GM12873 (cell line): ENCODE results near the gene PRXL2A.

Experiments used
- TF ChIP-seq, protein P1 (sequence below): IDR thresholded peaks from 2 replicates; pipeline ENCODE4 v1.5.1; 2012; ENCODE audit warnings: low read depth, mild to moderate bottlenecking, moderate library complexity, low read length, control low read depth; ENCODE audit not compliant: insufficient read depth; ENCODE audit errors: missing control alignments

PRXL2A gene

DNA sequence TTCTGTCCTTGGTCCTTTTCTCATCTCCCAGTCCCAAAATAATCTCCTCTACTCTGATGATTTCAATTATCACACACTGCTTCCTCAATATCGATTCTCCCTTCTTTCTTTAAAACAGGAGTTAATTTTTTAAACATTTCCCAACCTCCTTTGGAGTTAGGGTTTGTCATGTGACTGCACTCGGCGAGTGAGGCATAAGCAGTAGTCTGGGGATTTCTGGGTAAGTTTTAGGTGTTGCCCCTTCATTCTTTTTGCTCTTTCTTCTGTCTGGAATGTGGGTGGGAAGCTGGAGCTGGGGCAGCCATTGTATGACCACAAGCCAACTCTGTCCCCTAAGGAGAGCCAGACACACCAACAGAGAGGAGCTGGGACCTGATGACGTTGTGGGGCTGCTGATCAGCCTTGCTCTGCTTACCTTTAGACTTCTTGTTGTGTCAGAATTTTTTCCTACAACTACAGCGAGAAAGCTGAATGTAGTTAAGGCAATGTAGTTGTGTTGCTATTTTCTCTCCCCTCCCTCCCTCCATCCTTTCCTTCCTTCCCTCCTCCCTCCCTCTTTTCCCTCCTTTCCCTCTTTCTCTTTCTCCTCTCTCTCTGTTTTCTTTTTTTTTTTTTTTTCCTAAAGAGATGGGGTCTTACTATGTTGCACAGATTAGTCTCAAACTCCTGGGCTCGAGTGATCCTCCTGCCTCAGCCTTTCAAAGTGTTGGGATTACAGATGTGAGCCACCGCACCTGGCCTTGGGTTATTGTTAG lies 39.3 kb downstream of the PRXL2A start:
- TF ChIP-seq, protein P1, sequence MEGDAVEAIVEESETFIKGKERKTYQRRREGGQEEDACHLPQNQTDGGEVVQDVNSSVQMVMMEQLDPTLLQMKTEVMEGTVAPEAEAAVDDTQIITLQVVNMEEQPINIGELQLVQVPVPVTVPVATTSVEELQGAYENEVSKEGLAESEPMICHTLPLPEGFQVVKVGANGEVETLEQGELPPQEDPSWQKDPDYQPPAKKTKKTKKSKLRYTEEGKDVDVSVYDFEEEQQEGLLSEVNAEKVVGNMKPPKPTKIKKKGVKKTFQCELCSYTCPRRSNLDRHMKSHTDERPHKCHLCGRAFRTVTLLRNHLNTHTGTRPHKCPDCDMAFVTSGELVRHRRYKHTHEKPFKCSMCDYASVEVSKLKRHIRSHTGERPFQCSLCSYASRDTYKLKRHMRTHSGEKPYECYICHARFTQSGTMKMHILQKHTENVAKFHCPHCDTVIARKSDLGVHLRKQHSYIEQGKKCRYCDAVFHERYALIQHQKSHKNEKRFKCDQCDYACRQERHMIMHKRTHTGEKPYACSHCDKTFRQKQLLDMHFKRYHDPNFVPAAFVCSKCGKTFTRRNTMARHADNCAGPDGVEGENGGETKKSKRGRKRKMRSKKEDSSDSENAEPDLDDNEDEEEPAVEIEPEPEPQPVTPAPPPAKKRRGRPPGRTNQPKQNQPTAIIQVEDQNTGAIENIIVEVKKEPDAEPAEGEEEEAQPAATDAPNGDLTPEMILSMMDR, result no peak

DNA sequence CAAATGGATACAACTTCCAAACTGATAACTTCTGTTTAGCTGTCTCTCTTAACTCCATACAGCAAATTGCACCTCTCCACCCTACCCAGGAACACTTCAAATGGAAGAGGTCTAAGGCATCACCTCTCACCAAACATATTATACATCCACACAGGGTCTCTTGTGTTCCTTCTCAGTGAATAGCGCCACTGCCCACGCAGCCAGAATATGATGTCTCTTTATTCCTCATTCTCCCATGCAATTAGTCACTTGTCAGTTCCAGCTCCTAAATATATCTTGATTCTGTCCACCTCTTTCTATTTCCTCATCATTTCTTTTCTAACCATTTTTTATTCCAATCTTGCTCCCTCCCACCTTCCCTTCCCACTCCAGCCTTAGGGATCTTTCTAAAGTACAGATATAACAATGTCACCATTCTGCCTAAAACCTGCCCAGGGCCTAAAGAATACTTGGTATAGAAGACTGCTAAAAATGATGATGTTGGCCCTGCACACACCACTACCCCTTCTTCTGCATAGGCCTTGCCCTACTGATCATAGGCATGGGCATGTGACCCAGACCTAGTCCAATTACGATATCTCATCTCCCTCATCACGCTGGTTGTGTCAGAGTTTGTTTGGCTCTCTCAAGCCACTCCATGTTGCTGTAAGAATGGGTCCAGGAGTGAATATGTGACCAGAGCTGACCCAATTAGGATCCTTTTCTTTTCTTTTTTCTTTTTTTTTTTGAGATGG lies 40.0 kb downstream of the PRXL2A start:
- TF ChIP-seq, protein P1, result no peak

DNA sequence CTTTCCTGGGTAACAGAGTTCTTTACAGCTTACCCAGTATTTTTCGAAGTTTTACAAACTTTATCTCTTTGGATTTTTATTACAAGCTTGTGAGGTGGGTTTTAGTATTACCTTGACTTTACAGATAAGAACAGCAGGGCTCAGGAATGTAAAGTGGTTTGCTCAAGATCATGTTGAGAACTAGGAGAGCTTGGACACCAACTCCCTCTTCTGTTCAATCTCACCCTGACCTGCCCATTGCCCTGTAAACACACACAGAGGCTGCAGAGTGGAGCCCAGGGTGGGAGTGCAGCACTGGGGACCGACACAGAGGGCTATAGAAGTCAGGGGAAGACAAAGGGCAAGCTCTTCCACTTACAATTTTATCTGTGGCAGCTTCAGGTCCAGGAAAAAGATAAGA lies 41.2 kb downstream of the PRXL2A start:
- TF ChIP-seq, protein P1, result no peak

DNA sequence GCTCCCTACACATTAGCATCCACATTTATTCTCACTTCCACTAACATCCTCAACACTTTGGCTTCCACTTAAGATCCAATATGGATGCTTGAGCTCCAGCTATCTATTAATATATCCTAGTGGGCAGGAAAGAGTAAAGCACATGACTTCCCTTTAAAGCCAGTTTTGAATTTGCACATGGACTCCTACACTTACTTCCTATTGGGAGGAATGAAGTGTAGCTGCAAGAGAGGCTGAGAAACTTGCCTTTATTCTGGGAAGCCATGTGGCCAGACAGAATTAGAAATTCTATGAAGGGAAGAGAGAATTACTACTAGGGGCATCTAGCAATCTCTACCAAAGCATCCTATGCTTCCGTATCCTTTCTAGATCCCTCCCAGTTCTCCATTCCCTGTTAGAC lies 42.8 kb downstream of the PRXL2A start:
- TF ChIP-seq, protein P1, result no peak

DNA sequence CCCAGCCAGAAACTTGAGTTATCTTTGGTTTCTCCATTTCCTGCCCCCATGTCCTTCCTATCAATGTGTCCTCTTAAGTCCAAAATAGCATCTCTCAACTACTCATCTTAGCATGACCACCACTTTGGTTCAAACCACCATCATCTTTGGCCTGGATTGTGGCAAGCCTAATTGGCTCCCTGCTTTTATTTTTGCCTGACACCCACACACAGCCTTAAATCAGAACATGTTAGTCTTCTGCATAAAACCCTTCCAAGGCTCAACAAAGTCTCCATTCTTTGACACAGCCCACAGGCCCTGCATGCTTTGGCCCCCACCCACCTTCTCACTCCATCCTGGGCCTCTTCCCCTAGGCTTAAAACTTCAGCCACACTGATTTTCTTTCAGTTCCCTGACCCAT lies 43.7 kb downstream of the PRXL2A start:
- TF ChIP-seq, protein P1, result no peak

DNA sequence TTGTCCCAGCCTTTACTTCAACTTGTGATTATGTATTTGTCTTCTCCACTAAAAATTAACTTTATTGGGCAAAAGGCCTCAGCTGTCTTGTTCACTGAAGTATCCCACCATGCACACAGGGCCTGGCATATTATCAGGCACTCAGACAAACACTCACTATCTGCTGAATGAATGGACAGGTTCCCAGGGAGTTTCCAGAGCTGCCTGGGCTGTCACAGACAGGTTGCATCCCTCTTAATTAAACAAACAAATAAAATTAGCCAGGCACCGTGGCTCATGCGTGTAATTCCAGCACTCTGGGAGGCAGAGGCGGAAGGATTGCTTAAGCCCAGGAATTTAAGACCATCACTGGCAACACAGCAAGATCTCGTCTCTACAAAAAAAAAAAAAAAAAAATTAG lies 44.3 kb downstream of the PRXL2A start:
- TF ChIP-seq, protein P1, result no peak

DNA sequence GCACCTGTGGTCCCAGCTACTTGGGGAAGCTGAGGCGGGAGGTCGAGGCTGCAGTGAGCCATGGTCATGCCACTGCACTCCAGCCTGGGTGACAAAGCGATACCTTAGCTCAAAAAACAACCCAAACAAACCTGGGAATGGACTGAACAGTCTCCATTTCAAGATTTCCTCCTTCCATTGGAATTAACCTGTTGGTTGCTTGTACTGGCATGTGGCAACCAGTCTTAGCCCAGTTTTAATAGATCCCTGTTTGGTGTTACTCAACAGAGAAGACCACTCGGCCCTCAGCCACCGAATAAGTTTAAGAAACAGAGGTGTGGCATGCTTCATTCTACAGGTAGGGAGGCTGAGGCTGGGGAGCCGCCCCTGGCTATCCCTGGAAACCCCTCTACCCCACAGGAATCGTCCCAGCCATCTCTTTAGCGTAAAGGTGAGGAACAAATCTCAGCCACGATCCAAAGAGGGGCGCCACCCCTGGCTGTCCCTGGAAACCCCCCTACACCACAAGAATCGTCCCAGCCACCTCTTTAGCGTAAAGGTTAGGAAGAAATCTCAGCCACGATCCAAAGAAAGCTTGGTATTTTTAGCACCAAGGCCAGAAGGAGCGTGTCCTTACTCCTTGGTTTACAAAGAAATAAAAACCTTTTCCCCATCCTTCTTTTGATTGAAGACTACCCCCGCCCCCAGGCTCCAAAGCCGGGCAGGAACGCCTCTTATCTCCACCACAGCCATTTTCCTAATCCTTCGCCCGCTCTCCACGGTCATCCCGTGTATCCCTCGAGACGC lies 44.9 kb downstream of the PRXL2A start:
- TF ChIP-seq, protein P1, result no peak
